H9 (cell line): ENCODE data around the gene CARMIL3. TPM values are rescaled to one million over a fixed set of nuclear protein-coding genes. Genes with fewer than 3 reads are reported as not detected.

Experiments
- DNase-seq: peaks from one replicate; pipeline ENCODE4 v3.0.0-alpha.2; 2017
- H2AFZ ChIP-seq: one replicate; pipeline ENCODE4 v1.6.1; 2013; ENCODE audit warnings: mild to moderate bottlenecking, low read length, control low read depth, moderate library complexity
- H2AK5ac ChIP-seq: 2 replicates; pipeline ENCODE4 v1.6.1; 2013; ENCODE audit warnings: low read length, control low read depth, mixed read lengths; ENCODE audit not compliant: insufficient read length
- H2BK120ac ChIP-seq: one replicate; pipeline ENCODE4 v1.6.1; 2013; ENCODE audit warnings: low read depth, mild to moderate bottlenecking, low read length, control low read depth, inconsistent platforms; ENCODE audit not compliant: poor library complexity, severe bottlenecking
- H2BK12ac ChIP-seq: 2 replicates; pipeline ENCODE4 v1.6.1; 2013; ENCODE audit warnings: low read length, control low read depth, mixed read lengths, low read depth; ENCODE audit not compliant: insufficient read length
- H2BK15ac ChIP-seq: 2 replicates; pipeline ENCODE4 v1.6.1; 2013; ENCODE audit warnings: low read depth, low read length, control low read depth
- H2BK20ac ChIP-seq: one replicate; pipeline ENCODE4 v1.6.1; 2013; ENCODE audit warnings: low read depth, mild to moderate bottlenecking, low read length, control low read depth, inconsistent platforms; ENCODE audit not compliant: poor library complexity, severe bottlenecking
- H2BK5ac ChIP-seq: 2 replicates; pipeline ENCODE4 v1.6.1; 2013; ENCODE audit warnings: low read length, control low read depth, mixed read lengths; ENCODE audit not compliant: insufficient read length
- H3K14ac ChIP-seq: 2 replicates; pipeline ENCODE4 v1.6.1; 2013; ENCODE audit warnings: low read length, control low read depth; ENCODE audit not compliant: insufficient read depth
- H3K18ac ChIP-seq: 2 replicates; pipeline ENCODE4 v1.6.1; 2013; ENCODE audit warnings: low read depth, mild to moderate bottlenecking, mixed read lengths, low read length, control low read depth; ENCODE audit not compliant: insufficient read length
- H3K23ac ChIP-seq: 2 replicates; pipeline ENCODE4 v1.6.1; 2013; ENCODE audit warnings: low read length, control low read depth, mixed read lengths, low read depth; ENCODE audit not compliant: insufficient read length
- H3K23me2 ChIP-seq: 2 replicates; pipeline ENCODE4 v1.6.1; 2013; ENCODE audit warnings: low read depth, mild to moderate bottlenecking, mixed read lengths, low read length, control low read depth; ENCODE audit not compliant: insufficient read length, poor library complexity, severe bottlenecking
- H3K27ac ChIP-seq: 2 replicates; pipeline ENCODE4 v1.5.1; 2013; ENCODE audit warnings: low read length, control low read depth, mixed read lengths, low read depth; ENCODE audit not compliant: insufficient read length
- H3K27me3 ChIP-seq: 2 replicates; pipeline ENCODE4 v1.6.1; 2013; ENCODE audit warnings: low read length, control low read depth, inconsistent platforms; ENCODE audit not compliant: insufficient read depth
- H3K4ac ChIP-seq: 2 replicates; pipeline ENCODE4 v1.6.1; 2013; ENCODE audit warnings: low read depth, mild to moderate bottlenecking, control low read depth, inconsistent platforms, low read length, moderate library complexity
- H3K4me1 ChIP-seq: 2 replicates; pipeline ENCODE4 v1.6.1; 2013; ENCODE audit warnings: low read length, control low read depth, inconsistent platforms; ENCODE audit not compliant: insufficient read depth
- H3K4me2 ChIP-seq: 2 replicates; pipeline ENCODE4 v1.6.1; 2013; ENCODE audit warnings: low read length, control low read depth, mixed read lengths; ENCODE audit not compliant: insufficient read length, insufficient read depth
- H3K56ac ChIP-seq: 2 replicates; pipeline ENCODE4 v1.6.1; 2013; ENCODE audit warnings: low read depth, mild to moderate bottlenecking, mixed read lengths, low read length, control low read depth; ENCODE audit not compliant: insufficient read length
- H3K79me1 ChIP-seq: 2 replicates; pipeline ENCODE4 v1.6.1; 2013; ENCODE audit warnings: low read depth, mild to moderate bottlenecking, moderate library complexity, low read length, control low read depth, inconsistent platforms; ENCODE audit not compliant: insufficient read depth, poor library complexity, severe bottlenecking
- H3K79me2 ChIP-seq: 2 replicates; pipeline ENCODE4 v1.6.1; 2013; ENCODE audit warnings: low read length, control low read depth, inconsistent platforms; ENCODE audit not compliant: insufficient read depth
- H3K9ac ChIP-seq: 2 replicates; pipeline ENCODE4 v1.6.1; 2013; ENCODE audit warnings: low read length, control low read depth, mixed read lengths; ENCODE audit not compliant: insufficient read length; ENCODE audit errors: extremely low read depth
- H3K9me3 ChIP-seq: one replicate; pipeline ENCODE4 v1.6.1; 2013; ENCODE audit warnings: low read depth, low read length, inconsistent platforms; ENCODE audit not compliant: control insufficient read depth
- H3T11ph ChIP-seq: one replicate; pipeline ENCODE4 v1.6.1; 2013; ENCODE audit warnings: mild to moderate bottlenecking, low read length, control low read depth, inconsistent platforms
- H4K20me1 ChIP-seq: one replicate; pipeline ENCODE4 v1.6.1; 2013; ENCODE audit not compliant: control insufficient read depth, insufficient read length, insufficient read depth
- H4K5ac ChIP-seq: 2 replicates; pipeline ENCODE4 v1.6.1; 2013; ENCODE audit warnings: low read depth, mild to moderate bottlenecking, mixed read lengths, low read length, control low read depth; ENCODE audit not compliant: insufficient read length
- H4K8ac ChIP-seq: replicated peaks from 2 replicates; pipeline ENCODE4 v1.6.1; 2013; ENCODE audit warnings: low read length, control low read depth, mixed read lengths, low read depth; ENCODE audit not compliant: insufficient read length
- H4K91ac ChIP-seq: 2 replicates; pipeline ENCODE4 v1.6.1; 2013; ENCODE audit warnings: low read depth, mild to moderate bottlenecking, moderate library complexity, mixed read lengths, low read length, control low read depth; ENCODE audit not compliant: insufficient read length
- H3K27ac Mint-ChIP-seq, 3 experiments: 2 replicates in 2 of 3; 3 replicates in 1 of 3; pipeline ENCODE4 v1.8.0; 2020 to 2021; ENCODE audit warnings: mixed read lengths in 3 of 3, mild to moderate bottlenecking in 1 of 3, moderate library complexity in 1 of 3
- H3K27me3 Mint-ChIP-seq: 2 replicates; pipeline ENCODE4 v1.8.0; 2021; ENCODE audit warnings: low read depth, mild to moderate bottlenecking, moderate library complexity, mixed read lengths
- H3K36me3 Mint-ChIP-seq, 3 experiments: 2 replicates in 2 of 3; 3 replicates in 1 of 3; pipeline ENCODE4 v1.8.0; 2020 to 2021; ENCODE audit warnings: low read depth in 3 of 3, mixed read lengths in 3 of 3; ENCODE audit not compliant: insufficient read depth in 1 of 3
- H3K4me1 Mint-ChIP-seq, 2 experiments: 2 replicates each; pipeline ENCODE4 v1.8.0; 2020; ENCODE audit warnings: mixed read lengths in 2 of 2
- H3K4me3 Mint-ChIP-seq, 2 experiments: 2 replicates in 1 of 2; 3 replicates in 1 of 2; pipeline ENCODE4 v1.8.0; 2020 to 2021; ENCODE audit warnings: mild to moderate bottlenecking in 2 of 2, mixed read lengths in 2 of 2, moderate library complexity in 1 of 2
- H3K9me3 Mint-ChIP-seq, 2 experiments: 2 replicates in 1 of 2; 3 replicates in 1 of 2; pipeline ENCODE4 v1.8.0; 2020; ENCODE audit warnings: mild to moderate bottlenecking in 2 of 2, mixed read lengths in 2 of 2, moderate library complexity in 1 of 2
- CTCF ChIP-seq: fragments of 200-600 bp; sonication (generic); conservative IDR thresholded peaks from 3 replicates; pipeline ENCODE4 v1.8.0; 2021; ENCODE audit warnings: antibody characterized with exemption, mild to moderate bottlenecking
- WGBS: extraction: QIAGEN DNeasy Blood & Tissue Kit; methylation state at CpG from one replicate; pipeline ENCODE4 v1.1.7; 2013; ENCODE audit warnings: missing lambda C conversion rate, low lambda C conversion rate, mixed read lengths; ENCODE audit not compliant: insufficient read length; ENCODE audit errors: extremely low coverage; 5-methylcytosine and 5-hydroxymethylcytosine counted together
- long read RNA-seq: library from polyadenylated mRNA; unstranded; transcript quantifications from one replicate; pipeline ENCODE4 v2.0.0, GENCODE V29; 2020
- total RNA-seq: library from RNA; stranded (reverse); gene quantifications from 2 replicates; pipeline ENCODE4 v1.2.1, GENCODE V29; 2021

Gene CARMIL3, protein sequence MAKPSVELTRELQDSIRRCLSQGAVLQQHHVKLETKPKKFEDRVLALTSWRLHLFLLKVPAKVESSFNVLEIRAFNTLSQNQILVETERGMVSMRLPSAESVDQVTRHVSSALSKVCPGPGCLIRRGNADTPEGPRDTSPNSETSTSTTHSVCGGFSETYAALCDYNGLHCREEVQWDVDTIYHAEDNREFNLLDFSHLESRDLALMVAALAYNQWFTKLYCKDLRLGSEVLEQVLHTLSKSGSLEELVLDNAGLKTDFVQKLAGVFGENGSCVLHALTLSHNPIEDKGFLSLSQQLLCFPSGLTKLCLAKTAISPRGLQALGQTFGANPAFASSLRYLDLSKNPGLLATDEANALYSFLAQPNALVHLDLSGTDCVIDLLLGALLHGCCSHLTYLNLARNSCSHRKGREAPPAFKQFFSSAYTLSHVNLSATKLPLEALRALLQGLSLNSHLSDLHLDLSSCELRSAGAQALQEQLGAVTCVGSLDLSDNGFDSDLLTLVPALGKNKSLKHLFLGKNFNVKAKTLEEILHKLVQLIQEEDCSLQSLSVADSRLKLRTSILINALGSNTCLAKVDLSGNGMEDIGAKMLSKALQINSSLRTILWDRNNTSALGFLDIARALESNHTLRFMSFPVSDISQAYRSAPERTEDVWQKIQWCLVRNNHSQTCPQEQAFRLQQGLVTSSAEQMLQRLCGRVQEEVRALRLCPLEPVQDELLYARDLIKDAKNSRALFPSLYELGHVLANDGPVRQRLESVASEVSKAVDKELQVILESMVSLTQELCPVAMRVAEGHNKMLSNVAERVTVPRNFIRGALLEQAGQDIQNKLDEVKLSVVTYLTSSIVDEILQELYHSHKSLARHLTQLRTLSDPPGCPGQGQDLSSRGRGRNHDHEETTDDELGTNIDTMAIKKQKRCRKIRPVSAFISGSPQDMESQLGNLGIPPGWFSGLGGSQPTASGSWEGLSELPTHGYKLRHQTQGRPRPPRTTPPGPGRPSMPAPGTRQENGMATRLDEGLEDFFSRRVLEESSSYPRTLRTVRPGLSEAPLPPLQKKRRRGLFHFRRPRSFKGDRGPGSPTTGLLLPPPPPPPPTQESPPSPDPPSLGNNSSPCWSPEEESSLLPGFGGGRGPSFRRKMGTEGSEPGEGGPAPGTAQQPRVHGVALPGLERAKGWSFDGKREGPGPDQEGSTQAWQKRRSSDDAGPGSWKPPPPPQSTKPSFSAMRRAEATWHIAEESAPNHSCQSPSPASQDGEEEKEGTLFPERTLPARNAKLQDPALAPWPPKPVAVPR (N-terminal part only)
- total RNA-seq: 4.7 and 5.8 TPM in 2 replicates
- long read RNA-seq: 0 reads

GRCh38 chr14:24051789-24052655 is at the start of gene CARMIL3:
CARMIL3 (plus strand) TSS chr14:24052009; CDS start chr14:24052154, 145 bp downstream.
- Histone ChIP-seq H4K91ac (no peak within 1 kb of the TSS), H2BK15ac (no peak within 1 kb of the TSS; the same call in 1 of the 2 replicates), H4K20me1 (no peaks in the 10 kb centered on the region), H3K27me3 (no peaks in the 10 kb centered on the region), H2AK5ac (no peak within 1 kb of the TSS), H3T11ph (no peak within 1 kb of the TSS), H3K4ac (no peak within 1 kb of the TSS), H3K79me2 (no peaks in the 10 kb centered on the region), H3K9me3 (no peaks in the 10 kb centered on the region), H3K23ac (no peak within 1 kb of the TSS), H2AFZ (no peak within 1 kb of the TSS), H3K23me2 (peaks cover 8% of the 10 kb centered on the region), H3K27ac (no peak within 1 kb of the TSS), H3K4me2 (peak within 1 kb of the TSS; percentile 76), H3K18ac (no peak within 1 kb of the TSS), H3K79me1 (no peaks in the 10 kb centered on the region), H3K9ac (peak within 1 kb of the TSS; percentile 34), H2BK20ac (no peak within 1 kb of the TSS), H4K5ac (no peak within 1 kb of the TSS), H2BK120ac (no peak within 1 kb of the TSS), H3K14ac (peak within 1 kb of the TSS; percentile 67; the same call in 1 of the 2 replicates), H2BK5ac (no peak within 1 kb of the TSS), H4K8ac (no peak within 1 kb of the TSS), H2BK12ac (no peak within 1 kb of the TSS), H3K56ac (no peak within 1 kb of the TSS), H3K4me1 (no peaks in the 10 kb centered on the region)
- H3K4me3 Mint-ChIP-seq: peak within 1 kb of the TSS; percentile 73 to 82
- H3K4me1 Mint-ChIP-seq: peaks cover 15 to 20% of the 10 kb centered on the region in 2 experiments
- peak within 1 kb of the TSS; percentile 24 to 85 (median 79); a peak in 4 of 7 replicates for H3K27ac Mint-ChIP-seq
- TF ChIP-seq CTCF: no peak
- DNase-seq: peak; percentile 78
- H3K9me3 Mint-ChIP-seq: no peaks in the 10 kb centered on the region; a peak in 1 of 5 replicates
- H3K27me3 Mint-ChIP-seq: peaks cover 8% of the 10 kb centered on the region
- no CpG with 5 or more reads among the region's 92 CpGs for WGBS
- H3K36me3 Mint-ChIP-seq: peaks cover 0 to 6% (median 3%) of the 10 kb centered on the region in 3 experiments; a peak in 5 of 7 replicates
